ENCODE results near the gene MEA1. TPM values are rescaled to one million over a fixed set of nuclear protein-coding genes. Genes with fewer than 3 reads are reported as not detected.
A peak's percentile ranks its signal among the peaks of the same experiment; 100 is the strongest.

Gene MEA1
- total and polyA plus RNA-seq, 10 of the 15 experiments (the other 5 are each of a cell fraction or from before 2014, with no cell fraction given): 59.1 to 148 (median 96.4) TPM

GRCh38 chr6:43016176-43016942, 2.6 kb upstream of the MEA1 start:
- intact Hi-C loops (cut with micrococcal nuclease; ENCODE audit: unreplicated experiment) (no loop called here), in situ Hi-C loops (cut with MboI) (no loop called here)
- POLR2A ChIA-PET: interaction anchor here (0.6 to 0.9 kb wide), 3 partner anchors 28 to 95 kb away, joined by 3 to 6 read pairs (median 3); no protein-coding TSS in a partner anchor
- peak overlapping the region; percentile 2; the same call in 1 of the 2 replicates for H3K9ac ChIP-seq (ENCODE audit: control insufficient read depth, insufficient read depth, low read length)
- TF ChIP-seq WRNIP1 (IDR thresholded peaks at IDR 0.05; ENCODE audit: borderline replicate concordance, low read depth, low read length): no peak
- TF ChIP-seq SMC3 (IDR thresholded peaks at IDR 0.05; ENCODE audit: borderline replicate concordance, low read length): no peak
- TF ChIP-seq, protein P1, sequence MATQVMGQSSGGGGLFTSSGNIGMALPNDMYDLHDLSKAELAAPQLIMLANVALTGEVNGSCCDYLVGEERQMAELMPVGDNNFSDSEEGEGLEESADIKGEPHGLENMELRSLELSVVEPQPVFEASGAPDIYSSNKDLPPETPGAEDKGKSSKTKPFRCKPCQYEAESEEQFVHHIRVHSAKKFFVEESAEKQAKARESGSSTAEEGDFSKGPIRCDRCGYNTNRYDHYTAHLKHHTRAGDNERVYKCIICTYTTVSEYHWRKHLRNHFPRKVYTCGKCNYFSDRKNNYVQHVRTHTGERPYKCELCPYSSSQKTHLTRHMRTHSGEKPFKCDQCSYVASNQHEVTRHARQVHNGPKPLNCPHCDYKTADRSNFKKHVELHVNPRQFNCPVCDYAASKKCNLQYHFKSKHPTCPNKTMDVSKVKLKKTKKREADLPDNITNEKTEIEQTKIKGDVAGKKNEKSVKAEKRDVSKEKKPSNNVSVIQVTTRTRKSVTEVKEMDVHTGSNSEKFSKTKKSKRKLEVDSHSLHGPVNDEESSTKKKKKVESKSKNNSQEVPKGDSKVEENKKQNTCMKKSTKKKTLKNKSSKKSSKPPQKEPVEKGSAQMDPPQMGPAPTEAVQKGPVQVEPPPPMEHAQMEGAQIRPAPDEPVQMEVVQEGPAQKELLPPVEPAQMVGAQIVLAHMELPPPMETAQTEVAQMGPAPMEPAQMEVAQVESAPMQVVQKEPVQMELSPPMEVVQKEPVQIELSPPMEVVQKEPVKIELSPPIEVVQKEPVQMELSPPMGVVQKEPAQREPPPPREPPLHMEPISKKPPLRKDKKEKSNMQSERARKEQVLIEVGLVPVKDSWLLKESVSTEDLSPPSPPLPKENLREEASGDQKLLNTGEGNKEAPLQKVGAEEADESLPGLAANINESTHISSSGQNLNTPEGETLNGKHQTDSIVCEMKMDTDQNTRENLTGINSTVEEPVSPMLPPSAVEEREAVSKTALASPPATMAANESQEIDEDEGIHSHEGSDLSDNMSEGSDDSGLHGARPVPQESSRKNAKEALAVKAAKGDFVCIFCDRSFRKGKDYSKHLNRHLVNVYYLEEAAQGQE (IDR thresholded peaks at IDR 0.05; ENCODE audit: low read depth, low read length): no peak
- TF ChIP-seq FOS (IDR thresholded peaks at IDR 0.05; ENCODE audit: borderline replicate concordance, extremely low read depth, insufficient read length): no peak
- TF ChIP-seq HCFC1 (IDR thresholded peaks at IDR 0.05; ENCODE audit: low read length): no peak
- WGBS (ENCODE audit: insufficient coverage, insufficient replicate concordance, low lambda C conversion rate, missing lambda C conversion rate): 77% methylated on average over 7 of the region's 7 CpGs
- DNase-seq (ENCODE audit: low read depth, low spot score): no peak
- H2AFZ ChIP-seq (ENCODE audit: control insufficient read depth, low read depth, low read length): no peak overlapping the region
- H3K36me3 ChIP-seq (ENCODE audit: control insufficient read depth in 2 of 2, insufficient read depth in 2 of 2, low read length in 1 of 2): peaks cover 5 to 8% of the 10 kb centered on the region in 2 experiments; a peak in 3 of 4 replicates
- peaks cover 23% of the 10 kb centered on the region for H3K79me2 ChIP-seq (ENCODE audit: control insufficient read depth, insufficient read depth, low read length)
- no peaks in the 10 kb centered on the region for H3K27me3 ChIP-seq (replicated peaks in 1 of 2; ENCODE audit: control insufficient read depth in 2 of 2, insufficient read depth in 2 of 2, low read length in 1 of 2)
- H3K4me2 ChIP-seq (ENCODE audit: control insufficient read depth, insufficient read depth): peak overlapping the region; percentile 38; the same call in 1 of the 2 replicates
- RAD21 ChIA-PET (ENCODE audit: unreplicated experiment): interaction anchor here (1.1 to 2.0 kb wide), 2 partner anchors 32 to 114 kb away, joined by 3 to 9 read pairs; partner anchors contain the start of gene PPP2R5D
- no peak overlapping the region for H3K4me3 ChIP-seq
- H3K4me1 ChIP-seq (ENCODE audit: control insufficient read depth, insufficient read depth, low read length): peaks cover 15% of the 10 kb centered on the region
- no peak for FAIRE-seq
- no peak overlapping the region for H3K27ac ChIP-seq (ENCODE audit: control insufficient read depth, insufficient read depth)
- no peak for ATAC-seq
- SMC1A ChIA-PET (ENCODE audit: uncharacterized antibody, unreplicated experiment): interaction anchor here (0.6 to 2.6 kb wide), 4 partner anchors 28 to 115 kb away, joined by 3 to 10 read pairs (median 3); partner anchors contain the start of genes KLC4 and MRPL2
- no peaks in the 10 kb centered on the region for H4K20me1 ChIP-seq (ENCODE audit: control insufficient read depth, insufficient read depth)
- no TSS peak for BruUV-seq (replicated peaks)
- CTCF ChIA-PET: interaction anchor here (1.3 kb wide), 1 partner anchor 28 kb away, joined by 3 read pairs; no protein-coding TSS in a partner anchor
- H3K9me3 ChIP-seq (replicated peaks; ENCODE audit: control insufficient read depth, insufficient read depth, low read length): no peaks in the 10 kb centered on the region
